DMS79 treated with DMSO at 0.1 percent for 48 hours (cell line): ENCODE results near the gene ITGA5.
A peak's percentile ranks its signal among the peaks of the same experiment; 100 is the strongest.

Experiments
- DNase-seq: peaks from one replicate; lab custom pipeline; 2025; lab: John Stamatoyannopoulos, UW

Gene ITGA5

GRCh38 chr12:54419088-54419887 is at the start of gene ITGA5:
Gene ITGA5, minus strand, starts transcription at chr12:54419266. Its CDS starts 68 bp downstream, at chr12:54419198.
- no peak for DNase-seq

- no peak for DNase-seq
Measured at GRCh38 chr12:54465857-54466523, 46.9 kb upstream of the ITGA5 start.

- no peak for DNase-seq
Measured at GRCh38 chr12:54463484-54463883, 44.4 kb upstream of the ITGA5 start.

GRCh38 chr12:54463034-54463433 is 44.0 kb upstream of the ITGA5 start:
- DNase-seq = no peak

- no peak for DNase-seq
Measured at GRCh38 chr12:54460317-54460923, 41.4 kb upstream of the ITGA5 start.

GRCh38 chr12:54459355-54459754 is 40.3 kb upstream of the ITGA5 start:
- no peak for DNase-seq

- no peak for DNase-seq
Measured at GRCh38 chr12:54455760-54456469, 36.8 kb upstream of the ITGA5 start.

GRCh38 chr12:54452628-54453027 is 33.6 kb upstream of the ITGA5 start:
- DNase-seq = no peak

GRCh38 chr12:54448344-54448743 is 29.3 kb upstream of the ITGA5 start:
- no peak for DNase-seq

- no peak for DNase-seq
Measured at GRCh38 chr12:54447917-54448316, 28.9 kb upstream of the ITGA5 start.

- DNase-seq = no peak
Measured at GRCh38 chr12:54444206-54444605, 25.1 kb upstream of the ITGA5 start.

- no peak for DNase-seq
Measured at GRCh38 chr12:54443446-54443845, 24.4 kb upstream of the ITGA5 start.

GRCh38 chr12:54442961-54443360 is 23.9 kb upstream of the ITGA5 start:
- no peak for DNase-seq

GRCh38 chr12:54442099-54442498 is 23.0 kb upstream of the ITGA5 start:
- no peak for DNase-seq

GRCh38 chr12:54439521-54440255 is 20.6 kb upstream of the ITGA5 start:
- DNase-seq = peak; percentile 16

- DNase-seq = no peak
Measured at GRCh38 chr12:54439096-54439495, 20.0 kb upstream of the ITGA5 start.

- no peak for DNase-seq
Measured at GRCh38 chr12:54438517-54438916, 19.5 kb upstream of the ITGA5 start.

GRCh38 chr12:54437697-54438096 is 18.6 kb upstream of the ITGA5 start:
- no peak for DNase-seq

- no peak for DNase-seq
Measured at GRCh38 chr12:54437243-54437642, 18.2 kb upstream of the ITGA5 start.

GRCh38 chr12:54432815-54433164 is 13.7 kb upstream of the ITGA5 start:
- no peak for DNase-seq

GRCh38 chr12:54431911-54432814 is 13.1 kb upstream of the ITGA5 start:
- no peak for DNase-seq
